Measurements from ENCODE around the gene MAN2A1.

DNA sequence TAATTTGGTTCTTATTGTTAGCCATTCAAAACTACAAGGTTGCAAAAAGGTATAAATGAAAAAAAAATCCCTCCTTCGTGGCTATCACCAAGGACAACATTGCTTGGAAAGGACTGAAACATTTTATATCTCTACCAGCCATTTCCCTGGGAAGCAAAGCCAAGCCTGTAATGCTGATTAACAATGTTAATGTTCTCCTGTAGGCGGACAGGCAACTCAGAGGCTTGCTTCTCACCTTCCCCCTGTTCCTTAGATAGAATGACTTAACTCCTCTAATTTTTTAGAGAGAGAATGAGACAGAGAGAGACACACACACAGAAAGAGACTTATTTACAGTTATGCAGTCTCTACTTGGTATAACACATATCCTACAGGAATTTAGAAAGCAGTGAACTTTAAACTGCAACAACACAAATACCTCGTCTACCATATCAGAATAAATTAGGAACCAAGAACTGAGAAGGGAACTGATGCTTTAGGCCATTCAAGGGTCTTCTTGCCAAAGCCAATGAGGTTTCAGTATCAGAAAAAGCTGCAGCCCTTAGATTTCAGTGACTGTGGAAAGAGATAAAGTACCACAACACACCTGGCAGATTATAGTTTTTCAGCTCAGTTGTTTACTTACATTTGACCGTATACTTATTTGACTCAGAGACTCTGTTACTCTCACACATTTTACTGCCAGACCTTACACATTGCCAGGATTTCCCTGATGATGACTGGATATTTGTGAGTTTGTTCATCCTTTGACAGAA, 20.9 kb upstream of the MAN2A1 start:
- no peak for TF ChIP-seq RARB (CRISPR knock-in tag; IDR thresholded peaks at IDR 0.05)
- TF ChIP-seq ESRRG (CRISPR knock-in tag; IDR thresholded peaks at IDR 0.05): no peak
- no peak for TF ChIP-seq SNAI2 (CRISPR knock-in tag; IDR thresholded peaks at IDR 0.05)
- TF ChIP-seq, protein P1, sequence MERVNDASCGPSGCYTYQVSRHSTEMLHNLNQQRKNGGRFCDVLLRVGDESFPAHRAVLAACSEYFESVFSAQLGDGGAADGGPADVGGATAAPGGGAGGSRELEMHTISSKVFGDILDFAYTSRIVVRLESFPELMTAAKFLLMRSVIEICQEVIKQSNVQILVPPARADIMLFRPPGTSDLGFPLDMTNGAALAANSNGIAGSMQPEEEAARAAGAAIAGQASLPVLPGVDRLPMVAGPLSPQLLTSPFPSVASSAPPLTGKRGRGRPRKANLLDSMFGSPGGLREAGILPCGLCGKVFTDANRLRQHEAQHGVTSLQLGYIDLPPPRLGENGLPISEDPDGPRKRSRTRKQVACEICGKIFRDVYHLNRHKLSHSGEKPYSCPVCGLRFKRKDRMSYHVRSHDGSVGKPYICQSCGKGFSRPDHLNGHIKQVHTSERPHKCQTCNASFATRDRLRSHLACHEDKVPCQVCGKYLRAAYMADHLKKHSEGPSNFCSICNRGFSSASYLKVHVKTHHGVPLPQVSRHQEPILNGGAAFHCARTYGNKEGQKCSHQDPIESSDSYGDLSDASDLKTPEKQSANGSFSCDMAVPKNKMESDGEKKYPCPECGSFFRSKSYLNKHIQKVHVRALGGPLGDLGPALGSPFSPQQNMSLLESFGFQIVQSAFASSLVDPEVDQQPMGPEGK (CRISPR knock-in tag; IDR thresholded peaks at IDR 0.05; ENCODE audit: borderline replicate concordance): no peak
- no peak for TF ChIP-seq ARNTL (CRISPR knock-in tag; IDR thresholded peaks at IDR 0.05; ENCODE audit: borderline replicate concordance, low read depth)
- TF ChIP-seq, protein P2, sequence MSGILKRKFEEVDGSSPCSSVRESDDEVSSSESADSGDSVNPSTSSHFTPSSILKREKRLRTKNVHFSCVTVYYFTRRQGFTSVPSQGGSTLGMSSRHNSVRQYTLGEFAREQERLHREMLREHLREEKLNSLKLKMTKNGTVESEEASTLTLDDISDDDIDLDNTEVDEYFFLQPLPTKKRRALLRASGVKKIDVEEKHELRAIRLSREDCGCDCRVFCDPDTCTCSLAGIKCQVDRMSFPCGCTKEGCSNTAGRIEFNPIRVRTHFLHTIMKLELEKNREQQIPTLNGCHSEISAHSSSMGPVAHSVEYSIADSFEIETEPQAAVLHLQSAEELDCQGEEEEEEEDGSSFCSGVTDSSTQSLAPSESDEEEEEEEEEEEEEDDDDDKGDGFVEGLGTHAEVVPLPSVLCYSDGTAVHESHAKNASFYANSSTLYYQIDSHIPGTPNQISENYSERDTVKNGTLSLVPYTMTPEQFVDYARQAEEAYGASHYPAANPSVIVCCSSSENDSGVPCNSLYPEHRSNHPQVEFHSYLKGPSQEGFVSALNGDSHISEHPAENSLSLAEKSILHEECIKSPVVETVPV (CRISPR knock-in tag; IDR thresholded peaks at IDR 0.05): no peak
- TF ChIP-seq TOX (CRISPR knock-in tag; IDR thresholded peaks at IDR 0.05; ENCODE audit: borderline replicate concordance): no peak
- no peak for TF ChIP-seq GLIS3 (CRISPR knock-in tag; IDR thresholded peaks at IDR 0.05)
- no peak for TF ChIP-seq ZFP3 (CRISPR knock-in tag; IDR thresholded peaks at IDR 0.05)
- no peak for TF ChIP-seq ZNF565 (CRISPR knock-in tag; conservative IDR thresholded peaks at IDR 0.05; ENCODE audit: low read depth)
- TF ChIP-seq, protein P3, sequence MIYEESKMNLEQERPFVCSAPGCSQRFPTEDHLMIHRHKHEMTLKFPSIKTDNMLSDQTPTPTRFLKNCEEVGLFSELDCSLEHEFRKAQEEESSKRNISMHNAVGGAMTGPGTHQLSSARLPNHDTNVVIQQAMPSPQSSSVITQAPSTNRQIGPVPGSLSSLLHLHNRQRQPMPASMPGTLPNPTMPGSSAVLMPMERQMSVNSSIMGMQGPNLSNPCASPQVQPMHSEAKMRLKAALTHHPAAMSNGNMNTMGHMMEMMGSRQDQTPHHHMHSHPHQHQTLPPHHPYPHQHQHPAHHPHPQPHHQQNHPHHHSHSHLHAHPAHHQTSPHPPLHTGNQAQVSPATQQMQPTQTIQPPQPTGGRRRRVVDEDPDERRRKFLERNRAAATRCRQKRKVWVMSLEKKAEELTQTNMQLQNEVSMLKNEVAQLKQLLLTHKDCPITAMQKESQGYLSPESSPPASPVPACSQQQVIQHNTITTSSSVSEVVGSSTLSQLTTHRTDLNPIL (CRISPR knock-in tag; IDR thresholded peaks at IDR 0.05; ENCODE audit: low read depth): no peak
- TF ChIP-seq, protein P4, sequence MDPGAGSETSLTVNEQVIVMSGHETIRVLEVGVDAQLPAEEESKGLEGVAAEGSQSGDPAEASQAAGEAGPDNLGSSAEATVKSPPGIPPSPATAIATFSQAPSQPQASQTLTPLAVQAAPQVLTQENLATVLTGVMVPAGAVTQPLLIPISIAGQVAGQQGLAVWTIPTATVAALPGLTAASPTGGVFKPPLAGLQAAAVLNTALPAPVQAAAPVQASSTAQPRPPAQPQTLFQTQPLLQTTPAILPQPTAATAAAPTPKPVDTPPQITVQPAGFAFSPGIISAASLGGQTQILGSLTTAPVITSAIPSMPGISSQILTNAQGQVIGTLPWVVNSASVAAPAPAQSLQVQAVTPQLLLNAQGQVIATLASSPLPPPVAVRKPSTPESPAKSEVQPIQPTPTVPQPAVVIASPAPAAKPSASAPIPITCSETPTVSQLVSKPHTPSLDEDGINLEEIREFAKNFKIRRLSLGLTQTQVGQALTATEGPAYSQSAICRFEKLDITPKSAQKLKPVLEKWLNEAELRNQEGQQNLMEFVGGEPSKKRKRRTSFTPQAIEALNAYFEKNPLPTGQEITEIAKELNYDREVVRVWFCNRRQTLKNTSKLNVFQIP (CRISPR knock-in tag; IDR thresholded peaks at IDR 0.05; ENCODE audit: borderline replicate concordance, low read depth): no peak
- TF ChIP-seq BACH2 (CRISPR knock-in tag; IDR thresholded peaks at IDR 0.05; ENCODE audit: borderline replicate concordance): no peak
